ENCODE results near the gene RARRES1.

Gene RARRES1, protein sequence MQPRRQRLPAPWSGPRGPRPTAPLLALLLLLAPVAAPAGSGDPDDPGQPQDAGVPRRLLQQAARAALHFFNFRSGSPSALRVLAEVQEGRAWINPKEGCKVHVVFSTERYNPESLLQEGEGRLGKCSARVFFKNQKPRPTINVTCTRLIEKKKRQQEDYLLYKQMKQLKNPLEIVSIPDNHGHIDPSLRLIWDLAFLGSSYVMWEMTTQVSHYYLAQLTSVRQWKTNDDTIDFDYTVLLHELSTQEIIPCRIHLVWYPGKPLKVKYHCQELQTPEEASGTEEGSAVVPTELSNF

DNA sequence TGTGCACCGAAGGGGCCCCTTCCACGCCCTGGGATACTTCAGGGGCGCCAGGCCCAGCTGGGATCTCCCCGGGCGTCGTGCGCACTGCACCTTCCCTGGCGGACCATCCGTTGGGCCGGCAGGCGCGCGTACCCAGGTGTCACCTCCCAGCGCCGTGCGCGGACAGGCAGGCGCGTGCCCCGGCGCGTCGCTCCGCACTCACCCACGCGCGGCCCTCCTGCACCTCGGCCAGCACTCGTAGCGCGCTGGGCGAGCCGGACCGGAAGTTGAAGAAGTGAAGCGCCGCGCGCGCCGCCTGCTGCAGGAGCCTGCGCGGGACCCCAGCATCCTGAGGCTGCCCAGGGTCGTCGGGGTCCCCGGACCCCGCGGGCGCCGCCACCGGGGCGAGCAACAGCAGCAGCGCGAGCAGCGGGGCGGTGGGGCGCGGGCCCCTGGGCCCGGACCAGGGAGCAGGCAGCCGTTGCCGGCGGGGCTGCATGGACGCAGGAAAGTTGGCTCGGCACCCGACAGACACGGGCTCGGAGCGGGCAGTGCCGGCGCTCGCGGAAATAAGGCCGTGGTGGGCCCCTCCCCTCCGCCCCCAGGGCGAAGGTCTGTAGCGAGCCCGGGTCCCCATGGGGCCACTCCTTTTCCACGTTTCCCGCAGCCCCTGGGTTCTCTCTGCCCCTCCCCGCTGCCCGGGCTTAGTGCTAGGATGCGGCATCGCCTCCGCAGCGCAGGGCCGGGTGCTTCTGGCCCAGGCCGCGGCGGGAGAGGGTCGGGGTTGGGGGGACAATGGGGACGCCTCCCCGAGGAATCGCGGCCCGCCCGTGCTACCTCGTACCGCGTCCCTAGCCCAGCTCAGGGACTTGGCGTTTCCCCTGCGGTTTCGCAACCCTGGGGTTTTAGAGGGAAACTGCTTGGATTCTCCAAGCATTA lies at the start of gene RARRES1:
Gene RARRES1, minus strand, starts transcription at position 520 of the 918 bp plus-strand sequence. Its CDS starts 42 bp downstream, at position 478.
- DNase-seq (ENCODE audit: low spot score), result no peak

DNA sequence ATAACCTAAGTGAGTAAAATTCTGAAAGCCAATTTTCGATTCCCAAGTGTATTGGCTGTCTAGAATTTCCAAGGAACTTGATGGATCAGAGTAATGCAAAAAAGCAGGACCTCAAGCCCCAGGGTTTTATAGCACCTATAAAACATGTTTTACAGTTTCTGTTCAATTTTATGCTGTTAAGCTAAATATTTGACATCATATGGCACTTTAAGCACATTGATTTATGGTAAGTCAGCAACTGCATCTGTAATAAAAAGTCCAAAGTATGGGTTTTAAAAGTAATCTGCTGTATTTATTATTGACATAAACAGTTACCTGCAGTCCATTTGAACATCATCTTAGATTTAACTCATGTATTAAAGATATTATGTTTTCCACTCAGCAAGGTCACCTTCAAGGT lies 49.6 kb upstream of the RARRES1 start:
- no peak for DNase-seq (ENCODE audit: low spot score)

DNA sequence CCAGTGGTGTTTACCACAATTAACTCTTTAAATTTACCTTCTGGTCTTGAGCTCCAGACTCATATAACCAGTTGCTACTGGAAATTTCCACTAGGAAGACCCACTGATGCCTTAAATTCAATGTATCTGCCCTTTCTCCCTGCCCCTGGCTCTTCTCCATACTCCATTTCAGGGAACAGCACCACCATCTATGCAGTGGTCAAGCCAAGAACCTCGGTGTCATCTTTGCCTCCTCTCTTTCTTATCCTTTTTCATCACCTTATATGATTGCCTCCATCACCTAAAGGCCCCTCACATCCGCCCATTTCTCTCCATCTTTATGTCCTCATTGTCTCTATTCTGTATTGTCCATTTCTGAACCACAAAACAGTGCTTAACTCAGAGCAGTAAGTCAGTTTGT lies 48.9 kb upstream of the RARRES1 start:
- no peak for DNase-seq (ENCODE audit: low spot score)

DNA sequence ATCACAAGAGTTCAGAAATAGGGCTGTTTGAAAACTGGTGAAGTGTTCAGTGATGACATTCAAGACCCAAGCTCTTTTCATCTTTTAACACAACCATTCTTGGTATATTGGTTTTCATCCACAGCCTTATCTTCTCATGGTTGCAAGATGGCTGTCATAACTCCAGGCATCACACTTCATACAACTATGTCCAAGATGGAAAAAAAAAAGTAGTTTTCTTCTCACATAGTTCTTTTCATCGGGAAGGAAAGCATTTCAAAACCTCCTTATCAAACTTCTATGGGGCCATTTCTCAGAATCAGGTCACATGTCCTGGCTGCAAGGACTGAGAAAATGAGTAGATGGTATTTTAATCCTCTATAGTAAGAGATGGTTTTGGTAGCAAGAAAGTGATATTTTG lies 48.5 kb upstream of the RARRES1 start:
- no peak for DNase-seq (ENCODE audit: low spot score)

DNA sequence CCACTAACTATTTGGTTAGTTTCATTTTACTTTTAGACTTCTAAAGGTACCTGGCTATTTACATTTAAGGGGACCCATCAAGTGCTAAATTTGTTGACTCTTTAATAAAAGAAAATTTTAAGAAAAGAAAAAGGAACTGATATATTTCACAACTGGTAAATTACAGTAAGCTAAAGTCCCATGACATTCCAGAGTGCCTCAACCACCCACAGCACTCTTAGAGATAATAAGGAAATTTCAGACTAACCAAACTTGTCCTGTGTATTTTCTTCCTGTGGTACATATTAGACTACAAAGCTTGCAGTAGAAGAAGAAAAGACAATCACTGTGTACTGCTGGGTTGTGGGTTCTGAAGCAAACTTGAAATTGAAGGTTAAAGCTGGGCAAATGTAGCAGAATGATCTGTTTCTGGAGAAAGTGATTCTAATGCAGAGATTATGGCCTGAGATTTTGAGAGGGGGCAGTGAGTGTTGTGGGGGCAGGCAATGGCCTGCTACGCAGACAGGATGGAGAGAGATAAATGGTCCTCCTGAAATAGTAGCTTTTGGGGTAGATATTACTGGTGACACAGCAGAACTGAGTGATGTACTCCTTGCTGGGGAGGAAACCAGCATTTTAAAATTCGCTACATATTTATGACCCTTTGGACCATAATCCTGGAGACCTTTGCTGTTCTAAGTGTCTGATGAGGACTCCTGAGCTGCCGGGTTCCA lies 45.1 kb upstream of the RARRES1 start:
- DNase-seq (ENCODE audit: low spot score), result no peak

DNA sequence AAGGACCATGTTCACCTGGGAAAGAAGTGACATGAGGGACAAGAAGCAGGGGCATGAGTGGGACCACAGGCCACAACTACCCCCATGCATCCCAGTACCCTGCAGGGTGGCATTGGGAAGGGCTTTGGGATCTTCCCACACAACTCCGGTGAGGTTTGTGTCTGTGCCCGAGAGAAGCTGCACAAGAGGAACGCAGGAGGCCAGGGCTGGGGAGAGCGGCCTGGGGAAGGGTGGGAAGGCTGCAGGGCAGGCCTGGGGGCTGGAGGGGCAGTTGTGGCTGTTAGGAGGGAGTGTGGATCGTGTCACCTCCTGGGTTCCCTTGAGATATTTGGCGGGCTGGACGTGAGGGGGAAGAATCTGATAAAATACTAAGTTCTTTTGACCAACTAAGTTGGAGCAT lies 44.3 kb upstream of the RARRES1 start:
- DNase-seq (ENCODE audit: low spot score), result no peak

DNA sequence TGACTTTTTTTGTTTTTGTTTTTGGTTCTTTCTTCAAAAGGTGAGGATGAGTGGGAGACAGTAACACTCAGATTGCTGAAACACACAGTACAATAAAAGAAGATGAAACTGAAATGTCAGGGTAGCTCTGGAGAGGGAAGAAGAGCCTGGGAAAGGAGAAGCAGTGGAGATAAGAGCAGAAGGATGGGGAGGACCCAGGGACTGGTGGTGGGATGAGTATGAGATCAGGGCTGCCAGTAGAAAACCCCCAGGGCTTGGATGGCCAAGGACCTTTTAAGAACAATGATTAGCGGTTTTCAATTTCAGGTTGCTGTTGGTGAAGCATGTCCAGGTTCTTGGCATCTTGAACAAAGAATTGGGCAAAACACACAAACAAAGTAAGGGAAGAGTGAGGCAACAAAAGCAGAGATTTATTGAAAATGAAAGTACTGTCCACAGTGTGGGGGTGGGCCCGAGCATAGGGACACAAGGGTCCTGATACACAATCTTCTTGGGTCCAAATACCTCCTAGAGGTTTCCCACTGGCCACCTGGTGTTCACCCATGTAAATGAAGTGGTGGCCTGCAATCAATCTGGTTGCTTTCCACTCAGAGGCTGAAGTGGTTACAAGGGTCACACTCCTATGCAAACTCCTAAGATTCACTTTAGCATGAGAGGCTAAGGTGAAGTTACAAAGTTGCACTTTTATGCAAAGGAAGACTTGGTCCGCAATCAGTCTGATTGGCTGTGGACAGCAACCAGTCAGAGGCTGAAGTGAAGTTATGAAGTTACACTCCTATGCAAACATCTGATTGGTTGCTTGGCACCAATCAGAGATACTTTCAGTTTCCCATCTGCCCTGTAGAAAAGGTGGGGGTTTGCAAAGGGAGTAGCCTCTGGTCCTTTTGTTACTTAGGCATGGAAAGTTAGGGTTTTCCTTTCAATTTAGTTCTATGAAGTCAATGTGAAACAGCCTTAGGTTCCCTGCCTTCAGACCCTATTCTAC lies 43.5 kb upstream of the RARRES1 start:
- DNase-seq (ENCODE audit: low spot score), result no peak

DNA sequence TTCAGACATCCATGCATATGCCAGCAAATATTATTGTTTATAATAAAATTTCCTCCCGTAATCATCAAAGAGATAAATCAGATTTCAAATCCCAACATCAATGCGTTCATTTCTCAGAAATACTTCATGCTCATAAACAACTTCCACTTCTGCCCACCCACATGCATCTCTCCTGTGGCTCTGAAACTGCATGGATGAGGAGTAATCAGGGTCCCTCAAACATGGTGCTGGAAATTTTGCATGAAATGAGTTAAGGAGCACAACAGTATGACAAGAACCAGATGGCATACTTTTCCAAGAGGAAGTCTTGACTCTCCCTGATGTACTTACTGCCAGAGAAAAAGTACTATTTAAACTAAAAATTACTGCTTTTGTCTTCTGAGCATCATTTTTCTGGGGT lies 42.7 kb upstream of the RARRES1 start:
- DNase-seq (ENCODE audit: low spot score), result no peak

DNA sequence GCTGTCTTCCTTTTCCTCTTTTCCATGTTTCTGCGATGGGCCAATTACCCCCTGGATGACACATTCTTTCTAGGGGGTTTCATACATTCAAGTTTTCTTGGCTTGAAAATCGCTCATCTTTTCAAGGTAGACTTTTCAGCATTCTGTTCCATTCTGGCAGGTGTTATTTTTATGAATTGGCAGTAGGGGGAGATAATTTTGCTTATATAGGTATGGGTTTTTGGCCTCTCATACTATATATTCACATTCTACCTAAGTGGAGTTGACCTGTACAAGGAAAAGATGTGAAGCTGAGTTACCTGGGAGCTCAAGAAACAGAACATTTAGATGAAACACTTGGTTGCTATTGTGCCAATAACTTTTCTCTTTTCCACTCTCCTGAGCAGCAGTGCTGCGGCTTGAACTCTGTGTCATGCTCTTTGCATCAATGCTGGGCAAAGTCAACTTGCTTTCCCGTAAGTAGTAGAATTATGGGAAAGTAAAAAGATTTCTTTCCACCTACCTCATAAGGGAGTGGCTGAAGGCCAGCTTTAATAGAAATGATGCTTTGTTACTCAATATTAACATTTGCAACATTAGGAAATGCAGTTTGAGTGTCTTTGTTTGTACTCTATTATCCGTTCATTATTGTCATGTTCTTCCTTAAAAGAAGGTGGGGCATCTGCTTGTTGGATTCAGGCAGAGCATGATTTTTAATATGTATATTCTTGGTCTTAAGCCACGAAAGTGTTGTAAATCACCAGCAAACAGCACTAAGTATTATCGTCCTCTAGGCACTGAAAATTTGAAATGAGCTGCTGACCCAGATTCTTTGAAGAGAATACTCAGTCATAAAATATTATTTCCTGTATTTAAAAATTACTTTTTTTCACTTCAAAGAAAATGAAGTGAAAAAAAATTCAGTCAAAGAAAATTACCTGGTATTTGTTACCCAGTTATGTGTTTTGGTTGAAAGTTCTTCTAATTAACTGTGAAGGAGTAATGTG lies 41.9 kb upstream of the RARRES1 start:
- no peak for DNase-seq (ENCODE audit: low spot score)

DNA sequence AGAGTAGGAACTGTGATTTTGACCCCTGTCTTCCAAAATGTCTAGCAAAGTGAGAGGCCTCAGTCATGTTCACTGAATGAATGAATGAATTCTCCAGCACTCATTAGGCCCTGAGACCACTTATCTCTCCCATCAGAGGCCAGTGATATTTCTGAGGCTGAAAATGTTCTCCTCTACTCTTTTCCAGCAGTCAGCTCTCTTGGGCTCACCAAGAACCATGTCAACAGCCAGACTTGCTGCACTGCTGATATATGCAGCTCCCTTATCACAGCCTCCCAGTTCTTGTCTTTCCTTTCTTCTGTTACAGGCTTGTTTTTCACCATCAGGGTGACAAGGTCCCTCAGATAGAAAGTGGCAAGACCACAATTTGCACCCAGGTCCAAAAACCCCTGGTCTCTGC lies 40.9 kb upstream of the RARRES1 start:
- DNase-seq (ENCODE audit: low spot score), result no peak

DNA sequence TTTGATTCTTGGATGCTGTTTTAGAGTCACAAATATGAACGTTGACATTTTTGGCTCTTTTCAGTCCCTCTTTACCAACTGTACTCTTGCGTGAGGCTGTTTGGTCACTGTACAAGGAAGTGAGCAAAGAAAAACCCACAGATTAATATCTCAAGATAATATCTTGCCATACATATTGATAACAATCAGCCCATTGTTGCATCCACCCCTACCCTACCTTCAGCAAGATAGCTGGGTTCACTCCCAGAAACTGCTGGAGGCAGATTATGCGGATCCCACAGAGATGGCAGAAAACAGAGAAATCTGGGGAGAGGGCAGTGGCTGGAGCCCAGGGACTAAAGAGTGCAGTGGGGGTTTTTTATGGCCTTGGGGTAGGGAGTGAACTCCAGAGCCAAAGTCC lies 39.7 kb upstream of the RARRES1 start:
- DNase-seq (ENCODE audit: low spot score), result no peak

DNA sequence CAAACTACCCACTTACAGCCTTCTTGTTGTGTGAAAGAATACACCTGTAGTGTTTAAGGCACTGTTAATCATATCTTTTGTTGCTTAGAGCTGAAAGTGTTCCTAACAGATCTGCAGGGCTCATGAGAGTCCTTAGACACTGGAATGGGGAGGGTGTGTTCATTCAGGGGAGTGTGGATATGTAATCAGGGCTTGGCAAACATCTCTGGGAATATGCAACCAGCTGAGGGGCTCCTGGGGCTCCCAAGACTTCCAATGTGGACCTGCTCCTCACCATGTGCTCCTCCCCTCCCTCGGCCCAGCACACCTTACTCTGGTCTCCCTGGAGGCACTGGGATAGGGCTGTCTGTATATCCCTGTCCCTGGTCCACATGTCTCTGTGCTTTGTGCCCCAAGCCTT lies 39.3 kb upstream of the RARRES1 start:
- no peak for DNase-seq (ENCODE audit: low spot score)

DNA sequence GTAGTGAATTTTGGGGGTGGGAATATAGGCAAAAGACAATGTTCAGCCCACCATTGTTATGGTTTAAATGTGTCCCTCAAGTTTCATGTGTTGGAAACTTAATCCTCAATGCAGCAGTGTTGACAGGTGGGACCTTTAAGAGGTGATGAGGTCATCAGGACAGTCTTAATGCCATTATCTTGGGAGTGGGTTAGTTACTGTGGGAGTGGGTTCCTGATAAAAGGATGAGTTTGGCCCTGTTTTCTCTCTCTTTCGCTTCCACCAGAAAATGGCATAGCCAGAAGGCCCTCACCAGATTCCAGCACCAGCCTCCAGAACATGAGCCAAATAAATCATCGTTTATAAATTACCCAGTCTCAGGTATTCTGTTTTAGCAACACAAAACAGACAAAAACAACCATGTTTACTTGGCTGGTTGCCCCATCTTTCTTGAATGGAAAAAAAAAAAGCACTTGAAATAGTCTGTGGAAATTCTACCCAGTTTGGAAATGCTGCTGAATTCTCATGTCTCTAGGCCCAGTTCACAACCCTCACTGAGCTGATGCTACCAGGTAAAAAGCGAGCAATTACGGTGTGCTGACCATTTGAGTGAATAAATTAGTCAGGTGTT lies 38.6 kb upstream of the RARRES1 start:
- DNase-seq (ENCODE audit: low spot score), result no peak

DNA sequence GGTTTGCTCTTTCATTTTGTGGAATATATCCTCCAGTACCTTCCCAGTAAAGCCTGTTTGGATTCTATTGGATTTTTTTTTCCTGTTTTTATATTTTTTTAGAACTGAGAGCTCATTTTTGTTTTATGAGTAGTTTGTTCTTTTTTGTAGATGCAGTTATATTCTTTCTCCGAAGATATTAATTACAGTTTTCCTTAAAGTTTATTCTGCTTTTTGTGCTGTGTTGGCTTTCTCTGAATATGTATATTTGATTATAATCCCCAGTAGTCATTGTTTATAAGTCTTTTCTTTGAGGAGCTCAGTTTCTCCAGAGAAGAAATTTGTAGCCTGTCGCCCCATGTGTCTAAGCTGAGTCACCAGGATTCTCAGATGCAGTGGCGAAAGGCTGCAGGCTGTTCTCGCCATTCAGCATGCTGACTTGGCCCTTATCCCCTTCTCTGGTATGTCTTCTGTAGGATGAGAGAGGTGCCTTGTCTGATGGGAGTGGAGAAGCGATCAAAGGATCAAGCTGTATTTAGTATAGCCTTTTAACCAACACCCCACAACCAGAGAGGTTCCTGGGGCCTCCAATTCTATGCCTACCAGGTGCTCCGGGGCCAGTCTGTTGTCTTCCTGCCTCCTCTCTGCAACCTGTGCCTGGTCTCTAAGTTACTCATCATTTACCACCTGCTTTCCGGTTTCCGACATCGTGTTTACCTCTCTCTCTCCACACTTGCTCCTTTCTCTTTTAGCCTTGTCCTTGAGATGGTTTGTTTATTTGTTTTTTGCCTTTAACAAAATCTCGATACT lies 37.9 kb upstream of the RARRES1 start:
- no peak for DNase-seq (ENCODE audit: low spot score)

DNA sequence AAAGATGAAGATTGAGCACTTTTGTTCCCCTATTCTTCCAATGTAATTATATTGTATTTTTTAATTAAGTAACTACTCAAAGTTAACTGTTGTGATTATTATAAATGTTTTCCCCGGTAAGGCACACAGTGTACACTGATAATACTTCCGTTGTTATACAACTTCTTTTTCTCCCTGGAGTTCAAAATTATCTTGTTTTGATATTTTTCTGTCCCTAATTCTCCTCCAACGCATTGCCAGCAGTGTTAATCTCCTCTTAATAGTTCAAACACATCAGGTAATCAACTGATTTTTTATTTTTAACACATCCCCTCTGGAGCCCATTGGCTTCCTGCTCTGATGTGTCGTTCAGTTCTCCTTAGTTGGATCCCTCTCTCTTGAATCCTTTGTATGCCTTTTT lies 37.3 kb upstream of the RARRES1 start:
- DNase-seq (ENCODE audit: low spot score), result no peak

DNA sequence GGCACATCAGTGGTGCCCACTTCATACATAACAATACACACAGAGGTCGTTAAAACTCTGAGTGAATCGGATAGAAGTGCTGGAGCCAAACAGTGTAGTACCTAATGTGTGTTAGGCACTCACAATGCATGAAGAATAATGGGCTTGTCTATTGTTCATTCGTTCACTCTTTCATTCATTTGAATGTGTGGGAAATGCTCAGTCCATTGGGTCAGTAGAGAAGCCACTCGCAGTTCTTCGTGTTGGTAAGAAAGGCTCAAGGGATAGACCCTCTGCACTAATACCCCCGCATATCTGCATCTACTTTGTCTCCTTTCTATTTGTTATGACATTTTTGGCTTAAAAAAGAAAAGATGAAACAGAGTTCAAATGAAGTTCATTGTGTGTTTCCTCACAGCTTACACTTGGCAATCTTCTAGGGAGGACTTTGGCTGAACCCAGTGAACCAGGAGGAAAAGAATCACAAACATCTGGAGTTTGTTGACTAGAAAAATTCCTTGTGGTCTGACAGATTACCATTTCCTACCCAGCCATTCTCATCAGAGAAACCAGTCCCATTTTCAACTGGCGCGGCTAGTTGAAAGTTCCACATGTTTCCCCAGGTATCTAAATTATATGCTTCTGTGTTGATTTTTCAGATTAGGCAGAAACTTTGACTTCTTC lies 36.8 kb upstream of the RARRES1 start:
- peak; percentile 10 for DNase-seq (ENCODE audit: low spot score)

DNA sequence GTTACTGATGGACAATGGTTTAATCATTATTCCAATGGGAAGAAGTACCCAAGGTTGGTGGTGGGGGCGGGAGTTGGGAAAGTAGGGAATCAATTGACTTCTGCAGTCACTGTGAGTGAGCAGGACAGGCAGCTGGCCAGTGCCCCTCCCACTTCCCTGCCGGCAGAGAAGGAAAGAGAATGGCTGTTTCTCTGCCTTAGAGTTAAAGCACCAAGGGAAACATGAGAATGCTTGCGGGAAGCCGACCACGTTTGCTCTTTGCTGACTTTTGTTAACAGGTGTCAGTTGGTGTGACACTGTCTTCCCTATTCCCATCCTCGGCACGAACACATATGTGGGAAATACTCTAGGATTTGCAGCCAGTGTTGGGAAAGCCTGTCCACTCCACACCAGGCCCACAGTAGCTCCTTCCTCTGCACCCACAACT lies 36.1 kb upstream of the RARRES1 start:
- no peak for DNase-seq (ENCODE audit: low spot score)

DNA sequence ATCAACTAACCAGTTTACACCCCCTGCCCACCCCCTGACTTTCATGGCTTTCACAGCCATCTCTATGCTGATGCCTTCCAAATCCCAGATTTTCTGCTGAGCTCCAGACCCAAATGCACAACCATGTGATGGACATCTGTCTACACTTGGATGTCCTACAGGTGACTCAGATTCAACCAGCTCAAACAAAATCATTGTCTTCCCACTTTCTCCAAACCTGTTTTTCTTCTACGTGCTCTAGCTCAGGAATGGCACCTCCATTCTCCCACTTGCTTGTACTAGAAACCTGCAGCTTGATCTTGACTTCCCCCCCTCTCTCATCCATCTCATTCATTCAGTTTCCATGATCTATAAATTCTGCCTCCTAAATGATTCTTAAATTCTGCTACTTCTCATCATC lies 34.1 kb upstream of the RARRES1 start:
- DNase-seq (ENCODE audit: low spot score), result no peak

All from pons (tissue), 1 donor.